A549 treated with GW870086 at 1 μM for 4 hours (cell line): ENCODE data around the gene PMIS2. TPM values are rescaled to one million over a fixed set of nuclear protein-coding genes. Genes with fewer than 3 reads are reported as not detected.

ENCODE experiments used
- total RNA-seq: library from RNA; stranded (reverse); fragments of 200-300 nt; extraction: Qiagen RNA extraction; gene quantifications from 5 replicates; pipeline ENCODE4 v1.2.3, GENCODE V29; 2022; ENCODE audit warnings: low read depth

PMIS2 gene
- not detected in 5 replicates for total RNA-seq

DNA sequence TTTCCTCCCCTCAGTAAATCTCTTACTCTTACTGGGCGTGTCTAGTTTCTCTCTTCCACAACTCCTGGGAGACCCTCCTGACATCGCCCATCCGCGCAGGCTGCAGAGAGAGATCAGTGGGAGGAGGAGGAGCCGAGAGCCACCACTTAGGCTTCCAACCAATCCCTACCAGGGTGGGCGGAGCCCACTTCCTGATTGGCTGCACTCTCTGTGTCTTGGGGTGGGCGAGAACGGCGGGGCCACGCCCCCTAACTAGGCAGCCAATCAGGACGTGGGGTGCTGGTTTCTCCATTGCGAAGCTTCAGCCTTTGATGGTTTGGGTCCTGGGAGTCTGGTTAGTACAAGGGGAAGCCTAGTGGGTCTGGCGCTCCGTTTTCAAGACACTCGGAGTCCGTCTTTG lies at the start of gene PMIS2:
PMIS2 (plus strand) TSS at position 326 of the 400 bp plus-strand sequence. CDS start 87 bp downstream, outside the sequence.

DNA sequence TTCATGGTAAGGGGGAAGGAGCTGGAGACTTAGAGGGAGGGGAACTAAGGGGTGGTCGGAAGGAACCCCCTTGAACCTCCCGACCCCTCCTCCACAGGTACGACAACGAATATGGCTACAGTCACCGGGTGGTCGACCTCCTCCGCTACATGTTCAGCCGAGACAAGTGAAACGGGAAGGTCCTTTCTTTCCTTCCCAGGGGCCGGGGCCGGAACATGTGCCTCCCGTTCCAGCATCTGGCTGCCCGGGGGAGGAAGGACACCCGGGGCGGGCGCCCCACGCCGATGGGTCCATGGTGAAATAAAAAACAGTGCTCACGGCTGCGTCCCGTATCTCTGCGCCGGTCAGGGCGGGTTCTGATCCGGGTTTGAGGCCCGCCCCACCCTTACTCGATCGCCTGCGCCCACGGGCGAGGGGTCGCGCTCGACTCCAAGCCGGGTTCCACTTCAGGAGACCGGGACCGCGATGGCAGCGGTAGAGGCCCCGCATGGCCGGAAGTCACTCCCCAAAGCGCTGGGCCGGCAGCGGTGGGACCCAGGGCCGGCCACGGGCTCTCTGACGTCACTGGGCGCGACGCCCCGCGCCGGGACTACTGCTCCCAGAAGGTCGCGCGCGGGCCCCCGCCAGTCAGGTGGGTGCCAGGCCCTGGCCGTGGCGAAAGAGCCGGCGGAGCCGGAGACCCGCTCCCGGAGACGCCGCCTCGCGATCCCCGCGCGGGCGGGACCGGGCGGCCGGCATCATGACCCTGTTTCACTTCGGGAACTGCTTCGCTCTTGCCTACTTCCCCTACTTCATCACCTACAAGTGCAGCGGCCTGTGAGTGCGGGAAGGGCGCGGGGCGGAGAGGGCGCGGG lies 40.7 kb upstream of the PMIS2 start, which contains the start of gene TMEM147:
TMEM147 (plus strand) TSS at position 626 of the 854 bp plus-strand sequence; CDS start at position 740, 114 bp downstream.

DNA sequence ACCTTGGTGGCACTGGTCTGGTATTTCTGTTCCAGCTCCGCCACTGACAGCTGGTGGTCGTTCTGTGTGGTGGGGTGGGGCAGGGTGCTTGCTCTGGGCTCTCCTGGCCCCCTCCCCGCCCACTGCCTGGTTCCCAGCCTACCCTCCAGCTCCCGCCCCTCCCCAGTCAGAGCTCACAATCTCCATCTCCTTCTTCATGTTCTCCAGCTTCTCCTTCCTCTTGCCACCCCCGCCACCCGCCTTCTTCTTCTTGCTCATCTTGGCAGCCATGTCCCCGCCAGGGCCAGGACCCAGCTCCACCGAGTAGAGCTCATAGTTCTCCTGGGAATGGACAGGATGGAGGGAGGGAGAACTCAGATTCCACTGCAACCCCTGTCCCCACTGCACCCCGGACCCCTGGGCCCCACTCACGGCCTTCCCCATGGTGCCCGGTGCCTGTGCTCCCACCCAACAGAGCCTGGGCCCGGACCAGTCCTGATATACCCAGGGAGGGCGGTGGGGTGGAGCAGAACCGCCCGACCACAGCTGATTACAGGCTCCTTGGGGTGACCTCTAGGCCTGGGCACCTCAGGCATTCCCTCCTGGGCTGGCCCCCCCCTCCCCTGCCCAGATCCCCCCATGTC lies 22.7 kb upstream of the PMIS2 start, which contains the start of gene ATP4A:
ATP4A (minus strand) TSS at position 452 of the 623 bp plus-strand sequence; CDS start at position 423, 29 bp downstream.

DNA sequence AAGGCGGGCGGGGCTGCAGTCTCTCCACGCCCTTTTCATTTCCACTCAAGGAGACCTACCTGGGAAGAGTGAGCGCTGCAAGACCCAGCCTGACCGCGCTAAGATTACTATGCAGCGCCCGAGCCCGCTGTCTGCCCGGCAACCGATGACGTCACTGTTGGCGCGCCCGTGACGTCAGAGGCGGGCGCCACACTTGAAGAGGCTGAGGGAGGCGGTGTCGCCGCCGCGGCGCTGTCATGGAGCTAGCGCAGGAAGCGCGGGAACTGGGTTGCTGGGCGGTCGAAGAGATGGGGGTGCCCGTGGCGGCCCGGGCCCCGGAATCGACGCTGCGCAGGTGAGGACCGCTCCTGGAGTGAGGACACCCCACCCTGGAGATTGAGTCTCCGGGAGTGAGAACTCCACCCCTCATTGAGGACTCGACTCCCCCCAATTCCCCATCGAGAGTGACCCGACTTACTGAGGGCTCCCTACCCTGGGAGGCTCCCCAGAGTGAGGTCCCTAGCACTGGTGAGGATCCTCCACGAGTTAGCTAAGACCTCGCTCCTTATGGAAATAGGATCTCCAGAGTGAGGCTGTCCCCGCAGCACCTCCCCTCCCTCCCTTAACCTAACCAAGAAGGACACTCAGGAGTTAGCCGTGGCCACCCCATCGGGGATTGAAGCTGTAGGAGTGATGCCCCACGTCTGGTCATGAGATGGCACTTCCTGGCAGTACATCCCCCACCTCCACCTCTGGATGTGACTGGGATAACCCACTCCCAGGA lies 26.8 kb downstream of the PMIS2 start, which contains the start of gene HAUS5:
HAUS5 (plus strand) TSS at position 177 of the 763 bp plus-strand sequence; CDS start at position 237, 60 bp downstream.

DNA sequence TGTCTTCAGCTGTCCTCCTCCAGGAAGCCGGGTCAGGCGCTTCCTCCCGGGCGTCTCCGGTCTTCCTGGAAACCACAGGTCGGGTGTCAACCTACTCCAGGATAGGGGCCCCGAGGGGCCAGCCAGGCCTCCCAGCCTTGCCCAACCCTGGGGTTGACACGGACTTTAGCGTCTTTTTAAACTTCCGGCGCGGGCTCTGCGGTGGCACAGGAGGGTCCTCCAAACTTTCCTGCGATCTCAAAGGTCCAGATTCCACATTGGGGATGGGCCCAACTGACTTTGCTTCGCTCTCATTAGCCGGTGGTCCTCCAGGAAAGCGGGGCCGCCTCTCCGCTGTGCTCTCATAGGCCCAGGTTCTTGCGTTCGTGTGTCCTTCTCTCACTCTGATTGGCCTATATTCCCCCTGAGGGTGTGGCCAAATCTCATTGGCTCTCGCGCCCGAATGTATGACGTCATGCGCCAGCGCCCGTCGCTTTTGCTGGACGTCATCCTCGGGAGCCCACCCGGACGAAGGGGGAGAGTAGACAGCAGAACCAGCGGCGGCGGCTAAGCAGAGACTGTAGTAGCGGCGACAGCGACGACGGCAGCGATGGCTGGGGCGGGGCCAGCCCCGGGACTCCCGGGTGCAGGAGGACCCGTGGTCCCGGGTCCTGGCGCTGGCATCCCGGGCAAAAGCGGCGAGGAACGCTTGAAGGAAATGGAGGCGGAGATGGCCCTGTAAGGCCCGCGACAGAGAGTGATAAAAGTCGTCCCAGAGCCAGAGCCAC lies 42.8 kb downstream of the PMIS2 start, which contains the start of gene RBM42:
RBM42 (plus strand) TSS at position 472 of the 767 bp plus-strand sequence; CDS start at position 590, 118 bp downstream.

Other genes starting within 250 kb of the PMIS2 start
- gene FFAR1, start 238.3 kb upstream of the PMIS2 start, total RNA-seq = not detected in 5 replicates
- 0.07 to 0.21 TPM in 2 of 5 replicates, not detected in the others for gene FFAR3, start 227.7 kb upstream of the PMIS2 start, total RNA-seq
- not detected in 5 replicates for gene GPR42, start 215.1 kb upstream of the PMIS2 start, total RNA-seq
- gene FFAR2, start 137.9 kb upstream of the PMIS2 start, total RNA-seq = not detected in 5 replicates
- not detected in 5 replicates for gene KRTDAP, start 95.7 kb upstream of the PMIS2 start, total RNA-seq
- 34.6 to 40.9 TPM (median 36.9 TPM) in 5 replicates for gene DMKN, start 72.5 kb upstream of the PMIS2 start, total RNA-seq
- gene SBSN, start 57.9 kb upstream of the PMIS2 start, total RNA-seq = 1.8 to 3.7 TPM (median 3.0 TPM) in 5 replicates
- gene GAPDHS, start 52.7 kb upstream of the PMIS2 start, total RNA-seq = 0.08 to 0.21 TPM (median 0.17 TPM) in 4 of 5 replicates, not detected in the other
- gene TMEM147, start 40.5 kb upstream of the PMIS2 start, total RNA-seq = 383 to 426 TPM (median 419 TPM) in 5 replicates
- 0.10 TPM in 1 of 5 replicates, not detected in the others for gene ATP4A, start 22.5 kb upstream of the PMIS2 start, total RNA-seq
- 12.2 to 17.4 TPM (median 14.8 TPM) in 5 replicates for gene HAUS5, start 26.6 kb downstream of the PMIS2 start, total RNA-seq
- gene RBM42, start 42.9 kb downstream of the PMIS2 start, total RNA-seq = 147 to 204 TPM (median 201 TPM) in 5 replicates
- 2.1 to 3.1 TPM (median 2.2 TPM) in 5 replicates for gene ETV2, start 55.6 kb downstream of the PMIS2 start, total RNA-seq
- gene COX6B1, start 62.1 kb downstream of the PMIS2 start, total RNA-seq = 1,289 to 1,613 TPM (median 1,322 TPM) in 5 replicates
- 0.41 to 1.2 TPM (median 0.91 TPM) in 5 replicates for gene UPK1A, start 80.3 kb downstream of the PMIS2 start, total RNA-seq
- gene ZBTB32, start 118.4 kb downstream of the PMIS2 start, total RNA-seq = not detected in 5 replicates
- gene KMT2B, start 131.8 kb downstream of the PMIS2 start, total RNA-seq = 48.1 to 60.8 TPM (median 55.0 TPM) in 5 replicates
- 7.6 to 13.3 TPM (median 10.2 TPM) in 5 replicates for gene IGFLR1, start 156.3 kb downstream of the PMIS2 start, total RNA-seq
- gene U2AF1L4, start 159.2 kb downstream of the PMIS2 start, total RNA-seq = 25.2 to 29.1 TPM (median 25.8 TPM) in 5 replicates
- 260 to 334 TPM (median 276 TPM) in 5 replicates for gene PSENEN, start 159.5 kb downstream of the PMIS2 start, total RNA-seq
- gene LIN37, start 162.4 kb downstream of the PMIS2 start, total RNA-seq = 20.0 to 28.4 TPM (median 22.7 TPM) in 5 replicates
- gene HSPB6, start 170.9 kb downstream of the PMIS2 start, total RNA-seq = 0.18 to 0.38 TPM (median 0.32 TPM) in 4 of 5 replicates, not detected in the other
- gene PROSER3, start 172.0 kb downstream of the PMIS2 start, total RNA-seq = 21.3 to 29.7 TPM (median 26.3 TPM) in 5 replicates
- gene ARHGAP33, start 189.4 kb downstream of the PMIS2 start, total RNA-seq = 4.1 to 8.6 TPM (median 6.0 TPM) in 5 replicates
- gene PRODH2, start 226.7 kb downstream of the PMIS2 start, total RNA-seq = 0.18 to 0.80 TPM (median 0.29 TPM) in 5 replicates